ENCODE data around the gene ERO1B.

ERO1B gene

DNA sequence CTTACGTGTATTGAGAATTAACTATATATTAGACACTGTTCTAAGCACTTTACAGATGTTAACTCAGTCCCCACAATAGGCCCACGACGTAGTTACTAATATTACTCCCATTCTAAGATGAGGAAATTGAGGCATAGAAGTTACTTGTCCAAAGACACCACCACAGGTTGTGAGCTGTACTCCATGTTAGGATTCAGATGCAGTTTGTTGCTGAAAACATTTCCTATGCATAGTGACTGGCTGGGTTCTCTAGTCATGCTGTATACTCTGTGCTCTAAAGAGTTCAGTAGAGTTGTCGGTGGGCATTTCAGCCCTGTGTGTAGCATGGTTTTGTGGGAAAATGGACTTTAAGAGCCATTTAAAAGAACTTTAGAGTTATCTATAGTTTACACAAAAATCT, 74.2 kb downstream of the ERO1B start:
- Histone ChIP-seq H3K36me3 (ENCODE audit: insufficient read depth, low read length) (no peaks in the 10 kb centered on the region), H3K4me1 (ENCODE audit: insufficient read depth, low read length, poor library complexity, severe bottlenecking) (no peaks in the 10 kb centered on the region)
- TF ChIP-seq, protein P1, sequence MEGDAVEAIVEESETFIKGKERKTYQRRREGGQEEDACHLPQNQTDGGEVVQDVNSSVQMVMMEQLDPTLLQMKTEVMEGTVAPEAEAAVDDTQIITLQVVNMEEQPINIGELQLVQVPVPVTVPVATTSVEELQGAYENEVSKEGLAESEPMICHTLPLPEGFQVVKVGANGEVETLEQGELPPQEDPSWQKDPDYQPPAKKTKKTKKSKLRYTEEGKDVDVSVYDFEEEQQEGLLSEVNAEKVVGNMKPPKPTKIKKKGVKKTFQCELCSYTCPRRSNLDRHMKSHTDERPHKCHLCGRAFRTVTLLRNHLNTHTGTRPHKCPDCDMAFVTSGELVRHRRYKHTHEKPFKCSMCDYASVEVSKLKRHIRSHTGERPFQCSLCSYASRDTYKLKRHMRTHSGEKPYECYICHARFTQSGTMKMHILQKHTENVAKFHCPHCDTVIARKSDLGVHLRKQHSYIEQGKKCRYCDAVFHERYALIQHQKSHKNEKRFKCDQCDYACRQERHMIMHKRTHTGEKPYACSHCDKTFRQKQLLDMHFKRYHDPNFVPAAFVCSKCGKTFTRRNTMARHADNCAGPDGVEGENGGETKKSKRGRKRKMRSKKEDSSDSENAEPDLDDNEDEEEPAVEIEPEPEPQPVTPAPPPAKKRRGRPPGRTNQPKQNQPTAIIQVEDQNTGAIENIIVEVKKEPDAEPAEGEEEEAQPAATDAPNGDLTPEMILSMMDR (conservative IDR thresholded peaks at IDR 0.05; ENCODE audit: low read length), result no peak
- no peak for TF ChIP-seq EZH2phosphoT487 (IDR thresholded peaks at IDR 0.05; ENCODE audit: borderline replicate concordance)

DNA sequence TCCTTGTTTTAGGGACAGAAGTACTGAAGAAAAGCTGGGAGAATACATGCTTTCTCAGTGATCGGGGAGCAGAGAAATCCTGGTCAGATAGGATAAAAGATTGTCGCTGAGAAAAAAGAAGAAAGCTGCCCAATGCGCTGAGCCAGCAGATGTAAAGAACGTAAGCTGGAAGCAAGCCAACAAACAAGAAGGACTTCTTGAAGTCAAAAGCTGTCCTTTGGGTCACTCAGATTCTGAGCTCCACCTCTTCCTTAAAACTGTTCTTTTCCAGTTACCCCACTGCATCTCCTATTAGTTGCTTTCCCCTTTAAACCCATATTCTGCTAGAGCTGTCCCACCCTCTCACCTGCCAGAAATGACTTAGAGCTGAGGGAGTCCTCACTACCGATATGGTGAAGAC, 74.6 kb downstream of the ERO1B start:
- Histone ChIP-seq H3K27me3 (ENCODE audit: insufficient read depth, low read length, poor library complexity, severe bottlenecking) (no peaks in the 10 kb centered on the region), H3K9me3 (ENCODE audit: insufficient read depth, low read depth, low read length) (no peaks in the 10 kb centered on the region), H3K4me1 (ENCODE audit: insufficient read depth, low read length, poor library complexity, severe bottlenecking) (no peaks in the 10 kb centered on the region), H4K20me1 (ENCODE audit: insufficient read depth, low read length, poor library complexity, severe bottlenecking) (no peaks in the 10 kb centered on the region), H3K4me2 (ENCODE audit: low read depth, low read length, poor library complexity, severe bottlenecking) (no peak overlapping the region), H3K9me2 (replicated peaks; ENCODE audit: low read depth, low read length) (no peaks in the 10 kb centered on the region), H3K36me3 (ENCODE audit: insufficient read depth, low read length) (no peaks in the 10 kb centered on the region), H3K9ac (ENCODE audit: low read depth, low read length, poor library complexity, severe bottlenecking) (no peak overlapping the region), H3K4me3 (ENCODE audit: low read length, poor library complexity, severe bottlenecking) (no peak overlapping the region), H2AFZ (ENCODE audit: low read length) (no peak overlapping the region), H3F3A (ENCODE audit: low read depth) (no peaks in the 10 kb centered on the region), H3K79me2 (ENCODE audit: insufficient read depth, low read length) (no peaks in the 10 kb centered on the region)
- no peak for TF ChIP-seq EZH2phosphoT487 (IDR thresholded peaks at IDR 0.05; ENCODE audit: borderline replicate concordance)
- TF ChIP-seq, protein P1 (conservative IDR thresholded peaks at IDR 0.05; ENCODE audit: low read length), result no peak

More for the DNA sequence above, 74.2 kb downstream of the ERO1B start:
- no peak overlapping the region for H2AFZ ChIP-seq (ENCODE audit: low read length)
- H3K79me2 ChIP-seq (ENCODE audit: insufficient read depth, low read length), result no peaks in the 10 kb centered on the region
- H4K20me1 ChIP-seq (ENCODE audit: insufficient read depth, low read length, poor library complexity, severe bottlenecking), result no peaks in the 10 kb centered on the region
- no peaks in the 10 kb centered on the region for H3K9me2 ChIP-seq (replicated peaks; ENCODE audit: low read depth, low read length)
- no peaks in the 10 kb centered on the region for H3K27me3 ChIP-seq (ENCODE audit: insufficient read depth, low read length, poor library complexity, severe bottlenecking)
- H3K4me3 ChIP-seq (ENCODE audit: low read length, poor library complexity, severe bottlenecking), result no peak overlapping the region
- no peak overlapping the region for H3K4me2 ChIP-seq (ENCODE audit: low read depth, low read length, poor library complexity, severe bottlenecking)
- no peaks in the 10 kb centered on the region for H3K9me3 ChIP-seq (ENCODE audit: insufficient read depth, low read depth, low read length)
- H3F3A ChIP-seq (ENCODE audit: low read depth), result no peaks in the 10 kb centered on the region
- H3K9ac ChIP-seq (ENCODE audit: low read depth, low read length, poor library complexity, severe bottlenecking), result no peak overlapping the region

GRCh38 chr1:236206548-236206947, 75.2 kb downstream of the ERO1B start:
- Histone ChIP-seq H3K4me3 (ENCODE audit: low read length, poor library complexity, severe bottlenecking) (no peak overlapping the region), H4K20me1 (ENCODE audit: insufficient read depth, low read length, poor library complexity, severe bottlenecking) (no peaks in the 10 kb centered on the region), H3K79me2 (ENCODE audit: insufficient read depth, low read length) (no peaks in the 10 kb centered on the region), H3K4me2 (ENCODE audit: low read depth, low read length, poor library complexity, severe bottlenecking) (no peak overlapping the region), H2AFZ (ENCODE audit: low read length) (no peak overlapping the region), H3K36me3 (ENCODE audit: insufficient read depth, low read length) (no peaks in the 10 kb centered on the region), H3K9me2 (replicated peaks; ENCODE audit: low read depth, low read length) (no peaks in the 10 kb centered on the region), H3F3A (ENCODE audit: low read depth) (no peaks in the 10 kb centered on the region), H3K4me1 (ENCODE audit: insufficient read depth, low read length, poor library complexity, severe bottlenecking) (no peaks in the 10 kb centered on the region), H3K27me3 (ENCODE audit: insufficient read depth, low read length, poor library complexity, severe bottlenecking) (no peaks in the 10 kb centered on the region), H3K9ac (ENCODE audit: low read depth, low read length, poor library complexity, severe bottlenecking) (no peak overlapping the region), H3K9me3 (ENCODE audit: insufficient read depth, low read depth, low read length) (no peaks in the 10 kb centered on the region)
- TF ChIP-seq, protein P1 (conservative IDR thresholded peaks at IDR 0.05; ENCODE audit: low read length), result no peak
- TF ChIP-seq EZH2phosphoT487 (IDR thresholded peaks at IDR 0.05; ENCODE audit: borderline replicate concordance), result no peak

Data from Loucy (cell line).